Activated CD8-positive, alpha-beta memory T cell treated with anti-CD3 and anti-CD28 coated beads for 36 hours (primary cell): ENCODE results near the gene TGM2. TPM values are rescaled to one million over a fixed set of nuclear protein-coding genes. Genes with fewer than 3 reads are reported as not detected.

Experiments
- CTCF ChIA-PET: fragments of 350-600 bp; sonication (Branson Sonifier 250); formaldehyde crosslinking; loops from one replicate; lab custom pipeline; 2021; ENCODE audit warnings: antibody characterized with exemption; lab: Charles Lee
- POLR2A ChIA-PET: fragments of 350-600 bp; sonication (Branson Sonifier 250); formaldehyde crosslinking; loops from one replicate; lab custom pipeline; 2021; ENCODE audit warnings: antibody characterized with exemption; lab: Charles Lee
- total RNA-seq, 2 experiments: library from RNA; stranded (reverse); gene quantifications; one replicate each; pipeline ENCODE4 v1.2.3, GENCODE V29; 2021

TGM2 gene
- total RNA-seq, 2 experiments from 2014 or later = not detected

DNA sequence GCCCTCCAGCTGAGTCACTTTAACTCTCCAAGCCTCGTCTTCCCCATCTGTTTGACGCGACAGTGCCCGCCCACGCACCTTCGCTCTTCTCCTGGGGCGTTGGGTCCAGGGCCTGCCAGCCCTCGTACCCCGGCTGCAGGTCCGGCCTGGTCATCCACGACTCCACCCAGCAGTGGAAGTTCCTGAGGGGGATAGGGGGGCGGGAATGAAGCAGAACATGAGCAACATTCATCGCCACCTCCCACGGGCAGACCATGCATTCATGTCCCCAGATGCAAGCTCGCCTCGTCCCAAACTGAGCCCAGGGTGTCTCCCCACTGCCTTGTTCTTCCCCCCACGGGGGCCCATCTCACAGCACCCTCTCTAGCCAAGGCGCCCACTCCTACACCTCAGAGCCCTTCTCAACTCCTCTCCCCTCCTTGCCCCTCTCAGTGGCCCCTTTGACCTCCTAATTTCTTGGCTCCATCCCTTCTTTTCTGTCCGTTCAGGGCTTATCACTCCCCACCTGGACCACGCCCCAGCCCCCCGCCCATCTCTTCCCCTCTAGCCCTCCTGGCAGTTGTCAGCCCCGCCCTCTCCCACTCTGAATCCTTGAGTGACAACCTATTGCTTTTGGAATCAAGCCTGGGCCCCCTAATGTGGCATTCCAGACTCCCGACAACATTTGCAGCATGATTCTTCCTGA lies 23.7 kb downstream of the TGM2 start:
- CTCF ChIA-PET = no interaction called here
- POLR2A ChIA-PET = no interaction called here

DNA sequence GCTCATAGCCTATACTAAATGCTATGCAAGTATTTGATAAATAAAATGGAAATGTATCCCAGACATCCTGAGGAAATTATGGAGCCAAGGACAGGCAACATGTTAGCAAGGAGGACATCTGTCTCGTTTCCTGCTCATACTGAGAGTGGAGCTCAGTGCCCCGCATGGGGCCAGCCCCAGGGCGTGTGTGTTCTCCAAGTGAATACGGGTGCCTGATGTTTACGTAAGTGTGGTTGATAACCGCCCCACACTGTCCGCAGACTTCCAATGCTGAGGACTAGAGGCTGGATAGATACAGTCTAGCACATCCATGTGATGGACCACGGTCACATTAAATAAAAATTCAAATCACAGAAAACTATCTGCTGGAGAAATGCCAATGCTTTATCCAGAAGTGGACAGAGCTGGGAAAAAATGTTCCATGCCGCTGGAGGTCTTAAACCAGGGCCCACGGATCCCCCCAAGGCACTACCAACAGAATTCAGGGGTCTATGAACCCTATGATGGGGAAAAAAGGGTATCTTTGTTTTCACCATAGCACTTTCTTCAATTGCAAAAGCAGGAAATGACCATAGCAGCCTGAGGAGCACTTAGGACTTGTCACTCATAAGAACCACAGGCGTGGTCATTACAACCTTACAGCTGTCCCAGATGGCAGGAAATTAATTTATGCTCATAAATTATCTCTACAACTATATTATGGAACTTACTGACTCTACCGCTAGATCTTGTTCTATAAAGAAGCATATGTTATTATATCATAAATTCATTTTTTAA lies 24.9 kb downstream of the TGM2 start:
- POLR2A ChIA-PET = no interaction called here
- CTCF ChIA-PET = interaction anchor here (0.6 kb wide), 1 partner anchor 600 kb away, joined by 3 read pairs; no protein-coding TSS in a partner anchor

DNA sequence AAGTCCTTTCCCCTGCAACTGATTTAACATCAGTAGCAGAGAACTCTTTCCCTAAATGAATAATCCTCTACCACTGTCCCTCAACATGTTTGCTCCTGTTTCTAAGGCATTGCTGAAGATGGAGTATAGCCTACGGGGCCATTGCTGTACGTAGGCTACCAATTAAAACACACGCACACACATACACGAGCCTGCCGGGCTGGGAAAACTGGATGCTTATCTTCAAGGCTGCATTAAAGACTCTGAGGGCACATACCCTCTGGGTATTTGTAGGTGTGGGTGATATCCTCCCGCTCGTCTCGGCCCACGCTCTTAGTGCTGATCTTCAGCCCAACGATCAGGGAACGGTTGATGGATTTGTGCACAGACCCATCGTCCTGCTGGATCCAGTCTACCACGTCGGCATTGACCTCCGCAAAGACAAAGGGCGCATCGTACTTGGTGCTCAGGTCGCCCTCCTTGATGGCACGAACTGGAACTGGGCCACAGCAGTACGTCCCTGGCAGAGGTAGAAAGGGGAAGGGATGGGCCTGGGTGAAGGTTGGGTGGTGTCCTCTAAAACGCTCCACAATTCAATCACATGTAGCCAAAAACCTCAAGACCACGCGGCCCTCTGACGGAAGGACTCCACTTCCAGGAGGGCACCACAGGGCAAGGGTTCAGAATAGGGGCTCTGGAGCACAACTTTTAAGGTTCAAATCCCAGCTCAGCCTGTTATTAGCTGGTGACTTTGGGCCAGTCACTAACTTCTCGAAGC lies 25.7 kb downstream of the TGM2 start:
- ChIA-PET CTCF (no interaction called here), POLR2A (no interaction called here)

DNA sequence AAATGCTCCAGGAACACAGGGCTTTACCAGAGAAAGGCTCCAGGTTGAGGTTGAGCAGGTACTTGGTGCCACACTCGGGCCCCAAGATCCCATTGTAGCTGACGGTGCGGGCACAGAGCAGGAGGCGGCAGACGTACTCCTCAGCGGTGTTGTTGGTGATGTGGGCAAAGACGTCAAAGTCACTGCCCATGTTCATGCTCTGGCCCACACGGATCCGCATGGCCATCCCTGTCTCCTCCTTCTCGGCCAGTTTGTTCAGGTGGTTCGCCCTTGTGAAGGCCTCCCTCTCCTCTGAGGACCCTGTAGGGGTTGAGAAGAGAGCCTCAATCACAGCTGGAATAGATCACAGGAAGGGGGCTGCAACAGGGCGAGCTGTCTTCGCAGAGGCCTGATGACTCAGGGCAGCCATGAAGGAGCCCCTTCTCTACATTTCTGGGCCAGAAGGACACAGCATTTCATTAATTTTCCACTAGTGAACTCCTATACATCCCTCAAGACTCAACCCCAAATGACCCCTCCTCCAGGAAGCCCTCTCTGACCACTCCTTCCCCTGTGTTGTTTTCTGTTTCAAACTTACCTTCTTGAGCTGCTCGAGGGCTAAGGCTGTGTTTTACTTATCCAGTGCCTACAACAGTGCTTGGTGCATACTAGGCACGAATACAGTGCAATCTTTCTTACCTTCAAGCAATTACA lies 26.8 kb downstream of the TGM2 start:
- POLR2A ChIA-PET = no interaction called here
- CTCF ChIA-PET = no interaction called here

DNA sequence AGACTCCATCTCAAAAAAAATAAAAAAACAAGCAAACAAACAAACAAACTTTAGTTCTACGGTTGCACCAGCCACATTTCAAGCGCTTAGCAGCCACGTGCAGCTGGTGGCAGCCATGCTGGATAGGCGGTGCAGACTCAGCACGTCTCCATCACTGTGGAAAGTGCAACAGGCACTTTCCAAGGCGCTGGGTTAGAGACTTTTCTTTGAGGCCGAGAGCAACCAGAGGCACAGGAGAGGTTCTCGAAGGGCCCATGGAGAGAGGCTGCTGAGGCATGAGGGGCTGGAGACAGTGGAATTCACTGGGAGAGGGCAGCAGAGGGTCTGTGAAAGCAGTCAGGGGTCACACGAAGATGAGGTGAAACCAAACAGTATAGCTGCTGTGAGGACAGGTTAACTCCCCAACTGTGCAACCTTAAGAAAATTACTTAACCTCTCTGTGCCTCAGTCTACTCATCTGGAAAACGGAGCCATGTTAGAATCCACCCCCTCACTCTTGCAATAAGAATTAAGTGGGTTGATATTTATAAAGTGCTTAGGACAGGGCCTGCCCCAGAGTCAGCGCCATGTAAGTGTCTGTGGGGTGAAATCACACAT lies 27.5 kb downstream of the TGM2 start:
- POLR2A ChIA-PET = no interaction called here

DNA sequence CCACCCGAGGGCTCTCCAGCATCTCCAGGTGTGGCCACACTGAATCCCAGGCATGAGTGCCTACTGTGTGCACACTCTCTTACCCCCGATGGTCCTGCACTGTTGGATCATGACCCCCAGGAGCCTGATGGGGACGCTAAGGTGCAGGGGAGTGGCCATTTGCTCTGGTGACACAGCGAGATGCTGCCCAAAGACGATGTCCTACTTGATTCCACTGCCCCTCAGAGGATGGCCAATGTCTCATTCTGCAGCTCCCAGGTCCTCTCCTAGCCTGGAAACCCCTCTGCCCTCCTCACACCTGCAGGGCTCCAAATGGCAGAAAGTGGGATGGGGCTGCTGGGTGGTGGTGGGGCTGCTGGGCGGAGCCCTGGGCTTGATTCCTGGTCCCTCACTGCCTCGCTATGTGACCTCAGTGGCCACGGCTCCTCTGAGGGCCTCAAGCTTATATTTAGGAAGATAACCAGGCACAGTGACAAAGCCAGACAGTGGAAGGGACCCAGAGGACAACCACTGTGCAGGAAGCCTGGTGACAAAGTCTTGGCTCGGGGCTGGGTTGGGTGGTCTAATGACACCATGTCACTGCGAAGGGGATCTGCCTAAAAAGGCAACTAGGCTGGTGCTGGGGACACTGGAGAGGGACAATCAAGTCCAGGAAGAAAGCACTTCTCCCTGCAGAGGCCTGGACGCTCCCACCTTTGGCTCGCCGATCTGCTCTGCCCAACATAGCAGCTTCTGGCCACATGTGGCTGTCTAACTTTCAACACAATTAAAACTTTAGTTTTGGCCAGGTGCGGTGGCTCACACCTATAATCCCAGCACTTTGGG lies 28.4 kb downstream of the TGM2 start:
- ChIA-PET CTCF (no interaction called here), POLR2A (no interaction called here)

More for the DNA sequence above, 27.5 kb downstream of the TGM2 start:
- CTCF ChIA-PET = no interaction called here

DNA sequence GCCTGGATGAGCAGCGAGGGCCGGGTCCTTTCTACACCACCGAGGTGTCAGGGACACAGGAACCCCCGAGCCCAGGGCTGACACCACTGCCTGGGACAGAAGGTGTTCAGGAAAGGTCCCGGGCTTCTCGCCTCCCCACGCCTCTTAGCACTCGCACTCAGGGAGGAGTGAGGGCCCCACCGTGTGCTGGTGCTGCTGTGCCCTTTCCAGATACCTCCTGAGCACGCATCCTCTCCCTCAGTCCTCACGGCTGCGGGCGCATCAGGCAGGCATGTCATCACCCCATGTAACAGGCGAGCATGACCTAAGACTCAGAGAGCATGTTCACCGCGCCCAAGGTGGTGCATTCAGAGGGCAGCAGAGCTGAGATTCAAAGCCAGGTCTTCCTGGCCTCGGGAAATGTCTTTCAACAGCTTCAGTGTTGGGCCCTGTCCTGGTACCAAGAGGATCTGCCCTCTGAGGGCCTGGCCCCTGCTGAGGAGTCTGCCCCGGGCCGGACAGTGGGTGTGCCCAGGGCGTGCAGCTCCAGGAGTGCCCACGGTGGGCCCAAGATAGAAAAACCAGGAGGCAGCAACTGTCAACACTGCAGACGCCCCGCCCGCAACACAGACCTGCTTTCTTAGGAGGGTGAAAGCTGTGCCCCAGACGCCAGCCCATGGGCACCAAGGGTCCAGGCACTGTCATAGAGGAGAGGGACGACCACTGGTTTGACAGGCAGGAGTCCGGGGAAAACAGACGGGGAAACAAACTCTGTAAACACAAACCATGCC lies 29.2 kb downstream of the TGM2 start:
- ChIA-PET POLR2A (no interaction called here), CTCF (no interaction called here)

DNA sequence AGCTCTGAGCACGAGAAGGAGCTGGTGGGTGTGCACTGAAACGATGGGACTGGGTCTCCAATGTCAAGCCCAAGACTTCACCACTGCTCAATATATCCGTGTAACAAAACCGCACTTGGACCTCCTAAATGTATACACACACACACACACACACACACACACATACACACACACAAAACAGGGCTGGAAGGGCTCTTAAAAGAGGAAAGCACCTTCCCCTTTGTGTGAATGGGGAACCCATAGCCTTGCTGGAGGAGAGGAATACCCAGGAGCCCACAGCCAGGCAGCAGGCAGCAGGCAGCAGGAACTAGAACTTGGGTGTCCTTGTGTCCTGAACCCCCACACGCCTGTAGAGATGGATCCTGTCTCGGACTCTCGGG lies 29.8 kb downstream of the TGM2 start:
- ChIA-PET POLR2A (no interaction called here), CTCF (no interaction called here)

DNA sequence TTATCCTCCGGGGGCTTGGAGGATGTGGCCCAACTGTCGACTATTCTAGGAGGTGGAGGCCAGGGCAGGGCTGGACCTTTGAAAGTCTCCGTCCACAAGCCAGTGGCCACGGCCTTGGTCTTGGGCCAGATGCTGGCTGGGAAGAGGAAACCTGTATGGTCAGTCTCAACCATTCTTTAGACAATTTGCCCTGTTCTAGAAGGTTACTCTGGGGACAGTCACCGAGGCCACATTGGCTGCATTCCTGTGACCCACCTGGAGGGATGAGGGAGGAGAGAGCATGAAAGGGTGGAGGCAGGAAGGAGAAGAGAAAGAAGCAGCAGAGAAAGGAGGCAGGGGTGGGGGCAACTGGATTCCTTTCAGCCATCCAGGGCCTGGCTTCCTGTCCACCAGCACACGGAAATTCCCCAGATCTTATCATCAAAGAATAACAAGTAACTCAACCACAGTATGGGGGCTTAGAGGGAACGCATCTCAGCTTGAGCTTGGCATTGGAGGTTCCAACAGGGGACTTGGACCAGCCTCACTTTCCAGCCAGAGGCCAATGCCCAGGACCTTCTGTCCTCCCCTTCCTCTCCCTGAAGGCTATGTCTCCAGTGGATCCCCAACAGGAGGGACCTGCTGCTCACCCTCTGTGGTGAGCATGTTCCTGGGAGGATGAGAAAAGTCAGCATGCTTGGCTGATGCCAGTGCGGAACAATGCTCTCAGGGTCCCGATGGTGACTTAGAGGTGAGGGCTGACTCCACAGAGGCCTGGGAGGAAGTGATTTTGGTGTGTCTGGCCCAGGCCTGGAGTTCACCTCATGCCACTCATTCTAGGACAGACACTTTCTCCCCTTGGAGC lies 30.4 kb downstream of the TGM2 start:
- POLR2A ChIA-PET = no interaction called here

DNA sequence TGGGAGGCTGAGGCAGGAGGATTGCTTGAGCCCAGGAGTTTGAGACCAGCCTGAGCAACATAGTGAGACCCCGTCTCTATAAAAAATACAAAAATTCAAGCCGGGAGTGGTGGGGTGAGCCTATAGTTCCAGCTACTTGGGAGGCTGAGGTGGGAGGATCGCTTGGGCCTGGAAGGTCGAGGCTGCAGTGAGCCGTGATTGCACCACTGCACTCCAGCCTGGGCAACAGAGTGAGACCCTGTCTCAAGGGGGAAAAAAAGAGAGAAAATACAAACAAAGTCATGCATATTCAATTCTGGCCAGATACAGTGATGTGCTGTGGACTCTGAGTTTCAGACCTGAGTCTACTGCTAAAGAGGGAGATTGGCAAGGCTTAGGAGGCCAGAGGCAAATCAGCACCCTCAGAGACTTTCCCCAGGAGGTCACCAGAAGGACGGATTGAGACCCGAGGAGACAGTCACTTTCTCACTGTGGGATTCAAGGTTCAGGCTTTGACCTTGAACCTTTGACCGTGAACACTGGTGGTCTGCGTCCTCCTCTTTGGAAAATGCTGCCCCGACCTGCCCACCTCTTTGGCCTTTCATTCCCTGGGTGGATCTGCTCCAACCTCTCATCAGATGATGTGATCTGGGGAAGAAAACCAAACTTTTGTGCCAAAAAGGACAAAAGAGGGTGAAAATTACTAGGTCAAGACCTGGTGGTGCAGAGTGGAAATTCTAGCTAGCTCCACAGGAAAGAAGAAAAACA lies 31.2 kb downstream of the TGM2 start:
- ChIA-PET CTCF (no interaction called here), POLR2A (no interaction called here)

More for the DNA sequence above, 30.4 kb downstream of the TGM2 start:
- CTCF ChIA-PET = no interaction called here

DNA sequence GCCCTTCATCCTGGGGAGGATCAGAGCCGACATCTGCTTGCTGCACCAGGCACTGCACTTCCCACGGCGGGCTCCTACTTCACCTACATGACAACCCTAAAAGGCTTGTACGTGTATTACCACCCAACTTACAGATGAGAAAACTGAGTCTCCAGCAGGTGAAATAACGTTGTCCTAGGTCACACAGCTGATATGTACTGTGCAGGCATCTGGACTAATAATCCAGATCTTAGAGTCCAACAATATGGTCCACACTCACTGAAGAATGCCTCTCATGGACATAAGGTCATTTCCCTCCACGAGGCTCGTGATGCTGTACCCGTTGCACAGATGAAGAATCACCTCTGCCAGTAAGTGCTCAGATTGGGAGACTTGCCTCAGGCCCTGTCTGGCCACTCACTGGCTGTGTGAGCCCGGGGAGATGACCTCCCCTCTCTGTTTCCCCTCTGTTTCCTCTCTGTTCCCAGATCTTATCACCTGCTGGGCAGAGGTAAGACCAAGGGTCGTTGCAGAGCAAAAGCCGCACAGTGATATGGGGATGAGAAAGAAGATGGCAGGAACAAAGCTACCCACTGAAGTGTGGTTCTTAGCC lies 32.1 kb downstream of the TGM2 start:
- CTCF ChIA-PET = no interaction called here

DNA sequence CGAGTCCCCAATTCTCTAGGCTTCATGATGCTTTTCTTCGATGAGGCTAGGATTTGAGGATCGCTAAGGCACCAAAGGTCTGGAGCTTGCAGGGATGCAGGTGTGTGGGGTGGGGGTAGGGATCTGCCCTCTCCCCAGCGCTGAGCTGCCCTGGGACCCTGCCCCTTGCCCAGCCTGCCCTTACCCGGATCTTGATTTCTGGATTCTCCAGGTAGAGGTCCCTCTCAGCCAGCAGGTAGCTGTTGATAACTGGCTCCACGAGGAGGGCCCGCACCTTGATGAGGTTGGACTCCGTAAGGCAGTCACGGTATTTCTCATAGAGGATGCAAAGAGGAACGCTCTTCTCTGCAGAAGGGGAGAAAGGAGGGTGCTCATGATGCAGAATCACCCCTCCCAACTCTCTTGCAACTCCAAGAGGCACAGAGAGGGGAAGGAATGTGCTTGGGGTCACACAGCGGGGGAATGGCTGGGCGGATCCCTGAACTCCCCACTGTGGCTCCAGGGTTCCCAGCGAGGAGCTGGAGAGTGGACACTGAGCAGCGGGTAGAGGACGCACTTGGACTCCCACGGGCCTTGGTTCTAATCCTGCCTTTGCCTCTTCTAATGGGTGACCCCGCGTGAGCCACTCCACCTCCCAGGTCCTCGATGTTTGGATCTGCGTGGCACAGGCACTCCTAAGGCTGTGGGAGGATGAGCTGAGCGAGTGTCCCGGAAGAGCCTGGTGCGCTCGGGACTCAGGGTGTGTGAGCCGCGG lies 32.7 kb downstream of the TGM2 start:
- POLR2A ChIA-PET = no interaction called here
- CTCF ChIA-PET = no interaction called here

More for the DNA sequence above, 32.1 kb downstream of the TGM2 start:
- POLR2A ChIA-PET = no interaction called here

DNA sequence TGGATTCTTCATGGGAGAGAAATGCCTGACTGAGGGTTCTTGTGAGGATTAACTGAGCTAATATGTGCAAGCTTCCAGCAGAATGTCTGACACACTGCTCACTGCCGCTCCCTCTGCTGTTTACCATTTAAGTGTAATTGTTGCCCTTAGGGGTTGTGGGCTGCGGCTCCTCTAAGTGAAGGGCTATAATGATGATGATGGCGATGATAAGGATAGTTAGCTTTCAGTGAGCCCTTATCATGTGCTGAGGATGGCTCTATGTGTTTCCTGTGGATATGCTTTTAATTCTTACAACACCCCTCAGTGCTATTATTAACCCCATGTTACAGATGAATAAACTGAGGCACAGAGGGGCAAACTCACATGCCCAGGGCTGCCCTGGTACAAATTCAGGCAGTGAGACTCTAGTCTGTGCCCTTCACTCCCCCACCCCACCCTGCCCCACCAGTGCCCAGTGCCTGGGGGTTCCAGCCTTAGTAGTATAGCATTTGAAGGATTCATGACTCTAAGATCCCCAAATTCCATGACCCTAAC lies 33.4 kb downstream of the TGM2 start:
- ChIA-PET CTCF (no interaction called here), POLR2A (no interaction called here)

DNA sequence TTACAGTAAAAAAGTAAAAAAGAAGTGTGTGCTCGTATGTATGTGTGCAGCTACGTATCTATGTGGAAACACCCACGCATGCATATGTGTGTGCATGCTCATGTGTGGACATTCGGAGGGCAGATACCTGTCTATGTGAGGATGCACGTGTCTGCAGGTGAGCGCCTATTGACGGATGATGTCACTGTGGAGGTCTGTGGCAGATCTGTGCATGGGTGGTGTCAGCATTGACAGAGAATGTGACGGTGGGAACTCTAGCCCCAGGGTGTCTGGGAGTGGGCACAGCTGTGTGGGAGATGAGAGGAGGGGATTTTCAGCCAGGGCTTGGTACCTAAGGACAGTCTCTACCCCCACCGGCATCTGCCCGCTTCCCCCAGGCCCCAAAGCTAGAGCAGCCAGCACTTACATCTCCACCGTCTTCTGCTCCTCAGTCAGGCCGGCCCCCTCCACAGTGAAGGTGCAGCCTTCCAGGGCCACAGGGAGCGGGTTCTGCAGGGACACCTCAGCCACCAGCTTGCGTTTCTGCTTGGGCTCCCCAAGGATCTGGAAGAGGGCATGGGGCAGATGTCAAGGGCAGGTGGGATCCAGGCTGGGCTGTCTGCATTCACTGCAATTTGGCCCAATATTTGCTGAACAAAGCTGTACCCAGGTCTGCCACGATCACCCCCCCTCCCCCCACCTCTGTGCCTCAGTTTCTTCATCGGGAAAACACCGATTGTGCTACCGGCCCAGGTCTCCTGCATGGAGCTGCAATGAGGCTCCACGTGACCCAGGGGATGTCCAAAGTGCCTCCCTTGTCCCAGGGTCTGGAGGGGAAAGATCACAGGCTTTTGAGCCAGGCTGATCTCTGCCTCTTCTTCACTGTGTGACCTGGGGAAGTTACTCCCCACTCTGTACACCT lies 34.1 kb downstream of the TGM2 start:
- ChIA-PET POLR2A (no interaction called here), CTCF (no interaction called here)
